ENCODE results near the gene RAB10. TPM values are rescaled to one million over a fixed set of nuclear protein-coding genes. Genes with fewer than 3 reads are reported as not detected.

RAB10 gene
- total and polyA plus RNA-seq, 4 donors: 37.6 to 149 (median 85.2) TPM

GRCh38 chr2:26182441-26182840 lies 148.6 kb downstream of the RAB10 start:
- no peak overlapping the region for H3K4me3 ChIP-seq
- H3K9ac ChIP-seq (ENCODE audit: insufficient read depth in 1 of 2, low read length in 2 of 2): no peak overlapping the region
- no peaks in the 10 kb centered on the region for H3K36me3 ChIP-seq (ENCODE audit: control insufficient read depth in 4 of 4, insufficient read depth in 4 of 4, low read length in 4 of 4)
- no peaks in the 10 kb centered on the region for H3K9me3 ChIP-seq (ENCODE audit: control insufficient read depth in 4 of 4, insufficient read depth in 3 of 4, low read length in 3 of 4)
- no peak for ATAC-seq (ENCODE audit: insufficient read depth, low FRiP score)
- no peak overlapping the region for H3K27ac ChIP-seq (ENCODE audit: low read depth in 1 of 2, low read length in 1 of 2)
- no peak for TF ChIP-seq CTCF (IDR thresholded peaks at IDR 0.05; ENCODE audit: control extremely low read depth, extremely low read depth)
- 91 to 94% methylated on average over 5 of the region's 5 CpGs for WGBS, 2 donors
- peaks cover 0 to 3% (median 0%) of the 10 kb centered on the region in 3 donors for H3K27me3 ChIP-seq (ENCODE audit: control insufficient read depth in 3 of 3, insufficient read depth in 3 of 3, low read length in 2 of 3)
- DNase-seq: no peak
- peaks cover 0 to 15% (median 0%) of the 10 kb centered on the region in 5 donors for H3K4me1 ChIP-seq (ENCODE audit: control insufficient read depth in 5 of 5, insufficient read depth in 5 of 5, low read length in 5 of 5)

GRCh38 chr2:26182887-26183630 lies 149.2 kb downstream of the RAB10 start:
- DNase-seq: no peak
- WGBS, 2 donors: 97 to 98% methylated on average over 11 of the region's 11 CpGs
- Histone ChIP-seq H3K4me3 (no peak overlapping the region), H3K36me3 (ENCODE audit: control insufficient read depth in 4 of 4, insufficient read depth in 4 of 4, low read length in 4 of 4) (peaks cover 0 to 4% (median 0%) of the 10 kb centered on the region in 4 donors), H3K27me3 (ENCODE audit: control insufficient read depth in 3 of 3, insufficient read depth in 3 of 3, low read length in 2 of 3) (peaks cover 0 to 3% (median 0%) of the 10 kb centered on the region in 3 donors), H3K9me3 (ENCODE audit: control insufficient read depth in 4 of 4, insufficient read depth in 3 of 4, low read length in 3 of 4) (no peaks in the 10 kb centered on the region), H3K27ac (ENCODE audit: low read depth in 1 of 2, low read length in 1 of 2) (no peak overlapping the region), H3K9ac (ENCODE audit: insufficient read depth in 1 of 2, low read length in 2 of 2) (no peak overlapping the region), H3K4me1 (ENCODE audit: control insufficient read depth in 5 of 5, insufficient read depth in 5 of 5, low read length in 5 of 5) (peaks cover 0 to 15% (median 0%) of the 10 kb centered on the region in 5 donors)
- no peak for ATAC-seq (ENCODE audit: insufficient read depth, low FRiP score)
- no peak for TF ChIP-seq CTCF (IDR thresholded peaks at IDR 0.05; ENCODE audit: control extremely low read depth, extremely low read depth)

GRCh38 chr2:26184121-26184520 lies 150.2 kb downstream of the RAB10 start:
- DNase-seq (no peak), ATAC-seq (ENCODE audit: insufficient read depth, low FRiP score) (no peak)
- H3K27me3 ChIP-seq (ENCODE audit: control insufficient read depth in 3 of 3, insufficient read depth in 3 of 3, low read length in 2 of 3): peaks cover 0 to 3% (median 0%) of the 10 kb centered on the region in 3 donors
- peaks cover 0 to 11% (median under 1%) of the 10 kb centered on the region in 4 donors for H3K36me3 ChIP-seq (ENCODE audit: control insufficient read depth in 4 of 4, insufficient read depth in 4 of 4, low read length in 4 of 4)
- 59 to 66% methylated on average over 29 to 34 of the region's 34 CpGs for WGBS, 2 donors
- H3K9ac ChIP-seq (ENCODE audit: insufficient read depth in 1 of 2, low read length in 2 of 2): no peak overlapping the region
- no peak overlapping the region for H3K27ac ChIP-seq (ENCODE audit: low read depth in 1 of 2, low read length in 1 of 2)
- H3K4me1 ChIP-seq (ENCODE audit: control insufficient read depth in 5 of 5, insufficient read depth in 5 of 5, low read length in 5 of 5): peaks cover 0 to 9% (median 0%) of the 10 kb centered on the region in 5 donors
- H3K4me3 ChIP-seq: no peak overlapping the region
- H3K9me3 ChIP-seq (ENCODE audit: control insufficient read depth in 4 of 4, insufficient read depth in 3 of 4, low read length in 3 of 4): no peaks in the 10 kb centered on the region
- no peak for TF ChIP-seq CTCF (IDR thresholded peaks at IDR 0.05; ENCODE audit: control extremely low read depth, extremely low read depth)
